ENCODE results near the gene CEBPZOS. TPM values are rescaled to one million over a fixed set of nuclear protein-coding genes. Genes with fewer than 3 reads are reported as not detected.

CEBPZOS gene
- total and polyA plus RNA-seq, 2 of the 8 experiments (the other 6 are each of a cell fraction or from before 2014, with no cell fraction given) = 27.3 to 43.5 TPM

- no peak overlapping the region for H3K27ac ChIP-seq (ENCODE audit: low read depth, low read length)
- no peaks in the 10 kb centered on the region for H3K9me3 ChIP-seq (ENCODE audit: insufficient read depth in 2 of 2, low read depth in 1 of 2, low read length in 1 of 2)
- H4K20me1 ChIP-seq (replicated peaks in 1 of 2; ENCODE audit: control insufficient read depth in 1 of 2, insufficient read depth in 2 of 2, low read length in 2 of 2) = no peaks in the 10 kb centered on the region
- H4K91ac ChIP-seq (replicated peaks; ENCODE audit: insufficient read length, low read length) = no peak overlapping the region
- H4K5ac ChIP-seq (ENCODE audit: insufficient read length, low read depth, low read length) = peak overlapping the region; percentile 7
- no peak for FAIRE-seq
- H2BK20ac ChIP-seq (ENCODE audit: low read length) = peak overlapping the region; percentile 28; the same call in 1 of the 2 replicates
- no peak overlapping the region for H3K14ac ChIP-seq (ENCODE audit: insufficient read length)
- no peak overlapping the region for H2BK12ac ChIP-seq (ENCODE audit: low read depth, low read length)
- H3K9ac ChIP-seq (replicated peaks in 1 of 4; ENCODE audit: extremely low read depth in 1 of 4, low read depth in 3 of 4, low read length in 3 of 4) = no peak overlapping the region
- H2BK5ac ChIP-seq (ENCODE audit: low read depth, low read length) = no peak overlapping the region
- H3K4me1 ChIP-seq (replicated peaks in 1 of 4; ENCODE audit: control insufficient read depth in 3 of 4, insufficient read depth in 4 of 4, low read length in 3 of 4) = peaks cover 14 to 25% (median 16%) of the 10 kb centered on the region in 4 experiments
- ChIA-PET CTCF (ENCODE audit: partially characterized antibody) (interaction anchor here (3.5 to 8.8 kb wide), 3 partner anchors 13 to 24 kb away, joined by 12 to 48 read pairs (median 48); no protein-coding TSS in a partner anchor), POLR2A (ENCODE audit: partially characterized antibody) (interaction anchor here (1.1 to 5.2 kb wide), 4 partner anchors 9 to 37 kb away, joined by 3 to 26 read pairs (median 16); no protein-coding TSS in a partner anchor)
- no peak overlapping the region for H3K18ac ChIP-seq (ENCODE audit: extremely low read depth, low read length)
- H3K56ac ChIP-seq (replicated peaks; ENCODE audit: insufficient read length, low read depth, low read length) = no peak overlapping the region
- no peak overlapping the region for H3K4ac ChIP-seq (replicated peaks; ENCODE audit: insufficient read length, low read depth, low read length)
- 0 out of 4 replicates have a peak overlapping the region, but pooled peaks of 1 of the 2 experiments have one; percentile 19 for H3K4me2 ChIP-seq (ENCODE audit: insufficient read depth in 1 of 2, low read depth in 2 of 2, low read length in 2 of 2)
- no peak overlapping the region for H3K23ac ChIP-seq (ENCODE audit: insufficient read length)
- TF ChIP-seq ASH2L (IDR thresholded peaks at IDR 0.05; ENCODE audit: low read length) = no peak
- no peak for TF ChIP-seq RBBP5 (IDR thresholded peaks at IDR 0.05; ENCODE audit: borderline replicate concordance, low read depth, low read length)
- TF ChIP-seq TBP (IDR thresholded peaks at IDR 0.05; ENCODE audit: low read depth, low read length) = no peak
- TF ChIP-seq TAF7 (optimal IDR thresholded peaks at IDR 0.05; ENCODE audit: borderline replicate concordance, low read depth, low read length) = no peak
- TF ChIP-seq TCF12 (IDR thresholded peaks at IDR 0.05; ENCODE audit: low read depth, low read length) = no peak
- no peak for TF ChIP-seq PHF8 (conservative IDR thresholded peaks at IDR 0.05; ENCODE audit: low read depth, low read length)
- no peak for TF ChIP-seq JUN (IDR thresholded peaks at IDR 0.05; ENCODE audit: low read depth, low read length)
- no peak overlapping the region for H2BK15ac ChIP-seq (ENCODE audit: low read length)
- no peaks in the 10 kb centered on the region for H3K36me3 ChIP-seq (ENCODE audit: control insufficient read depth in 2 of 4, insufficient read depth in 4 of 4, low read length in 3 of 4)
- H3K23me2 ChIP-seq (ENCODE audit: low read depth, low read length) = peaks cover 6% of the 10 kb centered on the region
- no peak overlapping the region for H2BK120ac ChIP-seq (replicated peaks; ENCODE audit: low read depth, low read length)
- peaks cover 5 to 12% of the 10 kb centered on the region in 2 experiments; a peak in 3 of 4 replicates for H3K79me2 ChIP-seq (ENCODE audit: control insufficient read depth in 1 of 2, insufficient read depth in 2 of 2, low read length in 2 of 2)
- H2AK5ac ChIP-seq (ENCODE audit: low read depth, low read length) = no peak overlapping the region
- no peak overlapping the region for H2AFZ ChIP-seq (ENCODE audit: low read length)
- H3K27me3 ChIP-seq (replicated peaks in 1 of 4; ENCODE audit: control insufficient read depth in 3 of 4, extremely low read depth in 1 of 4, insufficient read depth in 3 of 4, low read length in 3 of 4) = no peaks in the 10 kb centered on the region
- 37% methylated on average over 1 of the region's 1 CpG; no CpG with 5 or more reads in 1 of the 2 experiments for WGBS, 2 experiments (ENCODE audit: extremely low coverage in 1 of 2, insufficient coverage in 1 of 2, insufficient read length in 1 of 2, insufficient replicate concordance in 2 of 2, low coverage in 1 of 2, low lambda C conversion rate in 2 of 2, missing lambda C conversion rate in 1 of 2)
- H3K4me3 ChIP-seq (ENCODE audit: extremely low read depth in 1 of 4, insufficient read depth in 2 of 4, low read depth in 3 of 4, low read length in 4 of 4) = no peak overlapping the region
- DNase-seq (ENCODE audit: low read depth in 1 of 2, low spot score in 2 of 2) = no peak
- H3K79me1 ChIP-seq (ENCODE audit: low read depth, low read length) = no peaks in the 10 kb centered on the region
- no peak overlapping the region for H4K8ac ChIP-seq (ENCODE audit: extremely low read depth, insufficient read depth, low read length)
These were observed 3.7 kb upstream of the CEBPZOS start for GRCh38 chr2:37192551-37192950.

All from H1 (cell line).